Sigmoid colon (tissue), 4 donors: ENCODE measurements around the gene RSPRY1.

Experiments
- CTCF ChIP-seq, 4 experiments: fragments of 450-650 bp in 3 of 4; fragments of 200-600 bp in 1 of 4; IDR thresholded peaks; one replicate each; pipeline ENCODE4 v1.5.1; 2016 to 2019; ENCODE audit warnings: antibody characterized with exemption in 4 of 4, mild to moderate bottlenecking in 3 of 4, moderate library complexity in 2 of 4
- EP300 ChIP-seq, 4 donors: sonication (generic); formaldehyde crosslinking; IDR thresholded peaks; one replicate each; pipeline ENCODE4 v1.6.1; 2017; ENCODE audit warnings: antibody characterized with exemption in 4 of 4

DNA sequence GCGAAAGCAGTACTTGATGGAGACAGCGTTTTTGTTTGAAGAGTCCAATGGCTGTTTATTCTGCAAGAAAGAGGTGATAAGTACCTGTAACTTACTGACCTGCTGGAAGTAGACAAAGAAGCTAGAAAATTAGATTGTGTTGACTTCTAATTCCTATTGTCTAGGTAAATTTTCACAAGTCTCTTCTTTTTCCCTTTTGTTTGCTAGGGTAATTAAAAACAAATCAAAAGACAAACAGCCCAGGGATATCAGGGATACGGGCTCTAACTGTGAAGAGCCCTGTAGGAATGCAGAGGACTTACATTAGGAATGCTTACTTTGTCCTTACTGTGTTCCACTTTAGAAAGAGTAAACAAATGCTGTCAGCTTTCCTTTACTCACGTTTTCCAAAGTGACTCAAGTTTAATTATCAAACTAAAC, 7.3 kb upstream of the RSPRY1 start:
- TF ChIP-seq CTCF (IDR thresholded peaks at IDR 0.05) (no peak), EP300 (IDR thresholded peaks at IDR 0.05) (no peak)
